IPS-20b (cell line): ENCODE results near the gene COA5.

ENCODE experiments used
- H3K27ac ChIP-seq: one replicate; pipeline ENCODE4 v1.5.1; 2013; ENCODE audit warnings: low read length
- H3K27me3 ChIP-seq: 2 replicates; pipeline ENCODE4 v1.6.1; 2013; ENCODE audit warnings: mild to moderate bottlenecking, low read length, inconsistent platforms; ENCODE audit not compliant: insufficient read depth
- H3K36me3 ChIP-seq: 2 replicates; pipeline ENCODE4 v1.6.1; 2013; ENCODE audit warnings: low read depth, mild to moderate bottlenecking, inconsistent platforms, low read length, moderate library complexity; ENCODE audit not compliant: insufficient read depth
- H3K4me1 ChIP-seq: 2 replicates; pipeline ENCODE4 v1.6.1; 2013; ENCODE audit warnings: mild to moderate bottlenecking, control low read depth, inconsistent platforms, low read length, moderate library complexity; ENCODE audit not compliant: insufficient read depth
- H3K4me3 ChIP-seq: 2 replicates; pipeline ENCODE4 v1.5.1; 2013; ENCODE audit warnings: mild to moderate bottlenecking, low read length, inconsistent platforms
- H3K9ac ChIP-seq: 2 replicates; pipeline ENCODE4 v1.6.1; 2013; ENCODE audit warnings: low read depth, mild to moderate bottlenecking, inconsistent platforms, low read length, moderate library complexity
- H3K9me3 ChIP-seq: 2 replicates; pipeline ENCODE4 v1.6.1; 2013; ENCODE audit warnings: mild to moderate bottlenecking, low read depth, low read length, inconsistent platforms; ENCODE audit not compliant: insufficient read depth

COA5 gene, protein sequence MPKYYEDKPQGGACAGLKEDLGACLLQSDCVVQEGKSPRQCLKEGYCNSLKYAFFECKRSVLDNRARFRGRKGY

GRCh38 chr2:98608116-98608961, at the start of gene COA5, which contains the start of gene UNC50:
TSS of gene COA5 (minus strand) at chr2:98608512. CDS start at chr2:98608405, 107 bp downstream.
TSS of gene UNC50 (plus strand) at chr2:98608589. CDS start at chr2:98609760, 1,171 bp downstream.
- peak within 1 kb of the TSS; percentile 26 for H3K27ac ChIP-seq
- H3K27me3 ChIP-seq = no peaks in the 10 kb centered on the region
- H3K9ac ChIP-seq = peak within 1 kb of the TSS; percentile 85
- peaks cover 38% of the 10 kb centered on the region for H3K36me3 ChIP-seq
- no peaks in the 10 kb centered on the region for H3K4me1 ChIP-seq
- H3K4me3 ChIP-seq = peak within 1 kb of the TSS; percentile 79
- H3K9me3 ChIP-seq = no peaks in the 10 kb centered on the region

DNA sequence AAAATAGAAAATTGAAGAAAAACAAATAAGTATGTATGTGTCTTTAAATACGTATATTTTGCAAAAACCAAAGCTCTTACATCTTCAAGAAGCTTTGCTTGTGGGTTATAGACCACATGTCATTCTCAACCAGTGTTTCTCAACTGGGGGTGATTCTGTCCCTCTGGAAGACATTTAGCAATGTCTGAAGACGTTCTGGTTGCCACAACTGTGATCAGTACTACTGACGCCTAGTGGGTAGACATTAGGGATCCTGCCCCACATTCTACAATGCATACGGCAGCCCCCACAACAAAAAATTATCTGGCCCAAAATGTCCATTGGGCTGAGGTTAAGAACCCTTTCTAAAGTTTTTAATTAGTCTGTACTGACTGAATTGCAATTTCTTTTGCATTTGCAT, 48.5 kb upstream of the COA5 start:
- no peak overlapping the region for H3K27ac ChIP-seq
- H3K36me3 ChIP-seq = no peaks in the 10 kb centered on the region

GRCh38 chr2:98654699-98655495, 46.6 kb upstream of the COA5 start:
- no peak overlapping the region for H3K9ac ChIP-seq
- H3K9me3 ChIP-seq = no peaks in the 10 kb centered on the region
- no peak overlapping the region for H3K4me3 ChIP-seq
- H3K36me3 ChIP-seq = no peaks in the 10 kb centered on the region
- H3K27ac ChIP-seq = no peak overlapping the region
- no peaks in the 10 kb centered on the region for H3K4me1 ChIP-seq
- H3K27me3 ChIP-seq = no peaks in the 10 kb centered on the region

More for the DNA sequence above, 48.5 kb upstream of the COA5 start:
- H3K9me3 ChIP-seq = no peaks in the 10 kb centered on the region
- no peak overlapping the region for H3K9ac ChIP-seq
- no peaks in the 10 kb centered on the region for H3K4me1 ChIP-seq
- H3K27me3 ChIP-seq = no peaks in the 10 kb centered on the region
- H3K4me3 ChIP-seq = no peak overlapping the region

- no peaks in the 10 kb centered on the region for H3K4me1 ChIP-seq
- no peak overlapping the region for H3K9ac ChIP-seq
- H3K27me3 ChIP-seq = no peaks in the 10 kb centered on the region
- no peaks in the 10 kb centered on the region for H3K9me3 ChIP-seq
- H3K27ac ChIP-seq = no peak overlapping the region
- no peaks in the 10 kb centered on the region for H3K36me3 ChIP-seq
- no peak overlapping the region for H3K4me3 ChIP-seq
Measured at GRCh38 chr2:98650998-98651397, 42.7 kb upstream of the COA5 start.

DNA sequence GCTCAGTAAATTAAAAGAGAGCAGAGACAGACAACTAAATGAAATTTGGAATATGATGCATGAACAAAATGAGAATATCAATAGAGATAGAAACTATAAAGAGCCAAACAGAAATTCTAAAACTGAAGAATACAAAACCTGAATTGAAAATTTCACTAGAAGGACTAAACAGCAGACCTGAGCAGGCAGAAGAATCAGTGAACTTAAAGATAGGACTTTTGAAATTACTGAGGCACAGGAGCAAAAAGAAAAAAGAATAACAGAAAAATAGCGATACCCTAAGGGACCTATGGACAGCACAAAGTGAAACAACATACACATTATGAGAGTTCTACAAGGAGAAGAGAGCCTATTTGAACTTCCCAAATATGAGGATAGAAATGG, 41.7 kb upstream of the COA5 start:
- Histone ChIP-seq H3K4me3 (no peak overlapping the region), H3K27me3 (no peaks in the 10 kb centered on the region), H3K4me1 (no peaks in the 10 kb centered on the region; the same call in 1 of the 2 replicates), H3K9me3 (no peaks in the 10 kb centered on the region), H3K27ac (no peak overlapping the region), H3K36me3 (no peaks in the 10 kb centered on the region), H3K9ac (no peak overlapping the region)

DNA sequence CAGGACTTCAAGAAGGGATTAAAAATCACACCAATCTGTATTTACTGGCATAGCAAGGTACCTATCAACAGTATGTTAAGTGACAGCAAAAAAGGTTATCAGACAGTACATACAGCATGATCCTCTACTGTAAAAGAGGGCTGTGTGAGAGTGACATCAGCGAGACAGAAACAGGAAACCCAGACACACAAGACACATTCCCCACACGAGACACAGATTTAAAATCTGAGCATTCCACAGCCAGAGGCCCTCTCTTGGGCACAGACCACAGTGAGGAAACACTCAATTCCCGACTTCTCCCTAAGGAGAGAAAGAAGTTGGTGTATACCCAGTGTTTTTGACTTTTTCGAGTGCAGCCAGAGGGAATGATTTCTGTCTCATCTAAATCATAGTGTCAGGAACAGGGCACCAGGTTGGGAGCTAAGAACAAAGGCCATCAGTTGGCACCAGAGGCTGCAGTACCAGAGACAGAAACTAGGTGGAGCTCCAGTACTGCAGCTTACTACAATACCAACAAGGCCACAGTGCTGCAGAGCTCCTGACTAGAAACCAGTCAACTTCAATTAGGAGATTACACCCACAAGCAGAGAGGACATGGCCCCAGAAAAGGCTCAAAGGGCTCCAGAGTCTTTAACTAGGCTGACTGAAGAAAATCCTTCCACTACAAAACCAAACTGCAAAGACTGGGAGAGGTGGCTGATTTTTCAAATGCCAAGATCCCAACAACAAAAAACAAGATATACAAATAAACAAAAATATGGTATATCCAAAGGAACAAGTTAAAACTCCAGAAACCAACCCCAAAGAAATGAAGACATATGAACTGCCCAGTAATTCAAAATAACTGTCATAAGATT, 41.1 kb upstream of the COA5 start:
- no peaks in the 10 kb centered on the region for H3K27me3 ChIP-seq
- no peak overlapping the region for H3K9ac ChIP-seq
- no peaks in the 10 kb centered on the region for H3K9me3 ChIP-seq
- H3K36me3 ChIP-seq = no peaks in the 10 kb centered on the region
- no peak overlapping the region for H3K27ac ChIP-seq
- H3K4me3 ChIP-seq = no peak overlapping the region
- peaks cover under 1% of the 10 kb centered on the region; the same call in 1 of the 2 replicates for H3K4me1 ChIP-seq

DNA sequence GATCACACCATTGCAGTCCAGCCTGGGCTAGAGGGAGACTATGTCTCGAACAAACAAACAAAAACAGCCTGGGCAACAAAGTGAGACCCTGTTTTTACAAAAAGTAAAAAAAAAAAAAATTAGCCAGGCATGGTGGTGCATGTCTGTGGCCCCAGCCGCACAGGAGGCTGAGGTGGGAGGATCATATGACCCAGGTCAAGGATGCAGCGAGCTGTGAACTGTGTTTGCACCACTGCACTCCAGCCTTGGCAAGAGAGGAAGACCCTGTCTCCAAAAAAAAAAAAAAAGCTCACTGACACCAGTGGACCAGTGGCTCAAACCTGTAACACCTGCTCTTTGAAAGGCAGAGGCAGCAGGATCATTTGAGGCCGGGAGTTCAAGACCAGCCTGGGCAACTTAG, 40.1 kb upstream of the COA5 start:
- H3K4me3 ChIP-seq = no peak overlapping the region
- no peak overlapping the region for H3K27ac ChIP-seq
- no peaks in the 10 kb centered on the region for H3K27me3 ChIP-seq
- no peaks in the 10 kb centered on the region for H3K9me3 ChIP-seq
- no peak overlapping the region for H3K9ac ChIP-seq
- H3K4me1 ChIP-seq = peaks cover 4% of the 10 kb centered on the region; the same call in 1 of the 2 replicates
- H3K36me3 ChIP-seq = no peaks in the 10 kb centered on the region

DNA sequence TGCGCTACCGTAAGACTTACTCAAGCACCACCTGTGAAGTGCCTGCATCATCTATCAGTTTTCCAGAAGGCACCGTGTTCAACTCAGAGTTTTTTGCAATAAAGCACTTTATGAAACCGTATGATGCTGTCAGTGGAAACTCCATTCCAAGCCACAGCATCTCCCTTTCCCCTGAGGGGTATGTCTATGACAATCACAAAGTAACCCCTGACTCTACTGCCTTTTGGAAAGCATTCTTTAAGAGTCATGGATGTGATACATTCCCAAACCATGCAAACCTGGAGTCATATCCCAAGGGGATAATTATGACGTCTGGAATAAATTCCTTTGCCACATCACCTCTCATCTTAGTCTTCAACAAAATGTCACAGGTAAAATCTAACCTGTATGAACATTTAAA, 39.3 kb upstream of the COA5 start:
- H3K4me3 ChIP-seq = no peak overlapping the region
- no peaks in the 10 kb centered on the region for H3K36me3 ChIP-seq
- H3K27me3 ChIP-seq = no peaks in the 10 kb centered on the region
- no peaks in the 10 kb centered on the region for H3K9me3 ChIP-seq
- H3K9ac ChIP-seq = no peak overlapping the region
- H3K4me1 ChIP-seq = peaks cover 4% of the 10 kb centered on the region; the same call in 1 of the 2 replicates
- no peak overlapping the region for H3K27ac ChIP-seq

DNA sequence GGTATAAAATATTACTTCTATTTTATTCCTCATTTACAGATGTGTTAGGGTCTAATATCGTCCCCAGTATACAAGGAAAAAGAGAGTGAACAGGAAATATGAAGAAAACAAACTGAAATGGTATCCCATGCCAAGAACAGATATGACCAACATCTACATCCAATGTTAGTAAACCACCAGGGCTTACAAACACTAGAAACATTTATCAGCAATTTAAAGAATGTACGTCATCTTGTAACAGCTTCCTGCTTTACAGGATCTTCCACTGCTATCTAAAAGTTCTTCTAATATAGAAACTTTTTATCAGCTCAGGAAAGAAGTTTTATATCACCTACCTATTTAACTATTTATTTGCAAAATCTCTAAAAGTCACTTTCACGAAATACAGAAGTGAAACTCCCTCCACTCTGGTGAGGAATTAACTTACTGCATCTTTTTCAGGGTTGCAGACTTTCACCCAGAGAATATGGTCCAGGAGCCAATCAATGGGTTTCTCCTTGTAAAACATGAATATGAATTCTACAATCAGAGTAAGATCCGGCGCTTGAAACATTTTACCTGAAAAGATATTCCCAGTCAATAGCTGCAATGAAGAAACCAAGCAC, 35.3 kb upstream of the COA5 start:
- Histone ChIP-seq H3K27ac (no peak overlapping the region), H3K36me3 (no peaks in the 10 kb centered on the region), H3K9me3 (no peaks in the 10 kb centered on the region), H3K9ac (no peak overlapping the region), H3K4me3 (no peak overlapping the region), H3K27me3 (no peaks in the 10 kb centered on the region), H3K4me1 (peaks cover 4% of the 10 kb centered on the region; the same call in 1 of the 2 replicates)

DNA sequence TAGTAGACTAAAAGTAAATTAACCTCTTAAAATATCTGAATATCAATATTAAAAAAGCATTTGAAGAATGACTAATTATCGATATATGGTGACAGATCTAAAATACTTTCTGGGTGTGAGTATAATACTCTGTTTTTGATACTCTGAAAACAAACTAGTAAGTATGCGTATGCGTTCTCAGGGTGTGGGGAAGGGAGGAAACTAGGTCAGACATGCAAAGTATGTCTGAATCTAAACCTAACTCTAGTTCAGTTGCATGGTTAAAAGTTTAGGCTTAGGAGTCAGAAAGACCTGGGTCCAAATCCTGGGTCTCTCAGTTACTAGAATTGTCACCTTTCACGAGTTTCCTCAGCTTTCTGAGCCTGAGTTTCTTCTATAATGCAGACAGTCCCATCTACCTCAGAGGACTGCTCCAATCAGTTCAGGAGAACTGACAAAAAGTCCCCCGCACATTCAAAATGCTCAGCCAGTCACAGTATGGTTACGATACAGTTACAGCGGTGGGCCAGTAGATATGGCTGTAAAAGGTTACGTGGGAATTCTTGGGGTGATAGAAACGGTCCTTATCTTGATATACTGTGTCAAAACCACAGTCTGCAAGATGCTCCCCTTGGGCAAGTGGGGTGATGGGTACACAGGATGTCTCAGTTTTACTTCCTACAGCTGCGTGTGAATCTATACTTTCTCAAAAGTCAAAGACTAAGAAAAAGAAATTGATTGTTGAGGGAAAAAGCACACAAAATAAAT, 29.3 kb upstream of the COA5 start:
- no peaks in the 10 kb centered on the region for H3K9me3 ChIP-seq
- H3K27ac ChIP-seq = no peak overlapping the region
- no peak overlapping the region for H3K4me3 ChIP-seq
- H3K4me1 ChIP-seq = no peaks in the 10 kb centered on the region
- H3K9ac ChIP-seq = no peak overlapping the region
- no peaks in the 10 kb centered on the region for H3K36me3 ChIP-seq
- H3K27me3 ChIP-seq = no peaks in the 10 kb centered on the region
